Prostate gland (tissue), 2 donors: Measurements from ENCODE around the gene NBEA.

Source experiments
- CTCF ChIP-seq, 4 experiments: fragments of 200-600 bp in 2 of 4; fragments of 450-650 bp in 2 of 4; sonication (generic) in 2 of 4; IDR thresholded peaks; 1 replicate in 3 of 4; 2 replicates in 1 of 4; pipeline ENCODE4 v1.5.1; 2016 to 2019; ENCODE audit warnings: antibody characterized with exemption in 4 of 4, mild to moderate bottlenecking in 2 of 4, moderate library complexity in 2 of 4
- POLR2A ChIP-seq: fragments of 450-650 bp; IDR thresholded peaks from one replicate; pipeline ENCODE4 v1.6.1; 2016; ENCODE audit warnings: antibody characterized with exemption, mild to moderate bottlenecking
- POLR2AphosphoS5 ChIP-seq: sonication (generic); formaldehyde crosslinking; IDR thresholded peaks from one replicate; pipeline ENCODE4 v1.6.1; 2017; ENCODE audit warnings: antibody characterized with exemption

GRCh38 chr13:35600137-35600536, 658.1 kb downstream of the NBEA start:
- TF ChIP-seq CTCF (IDR thresholded peaks at IDR 0.05) (no peak), POLR2A (no peak), POLR2AphosphoS5 (no peak)
